Neural cell (in vitro differentiated cells): ENCODE results near the gene CCL1.

ENCODE experiments used
- CTCF ChIP-seq: fragments of 450-650 bp; IDR thresholded peaks from 2 replicates; pipeline ENCODE4 v1.5.1; 2014; ENCODE audit warnings: antibody characterized with exemption, mild to moderate bottlenecking, moderate library complexity; ENCODE audit not compliant: poor library complexity, severe bottlenecking
- EP300 ChIP-seq: fragments of 450-650 bp; conservative IDR thresholded peaks from 2 replicates; pipeline ENCODE4 v1.6.1; 2014; ENCODE audit warnings: antibody characterized with exemption, mild to moderate bottlenecking, moderate library complexity; ENCODE audit not compliant: poor library complexity, severe bottlenecking
- EZH2 ChIP-seq: fragments of 200-600, 300-800 bp; shearing (Covaris generic), sonication (generic); IDR thresholded peaks from 2 replicates; pipeline ENCODE4 v1.6.1; 2014; ENCODE audit warnings: antibody characterized with exemption, low read length, borderline replicate concordance, mild to moderate bottlenecking; ENCODE audit not compliant: insufficient read depth, poor library complexity, severe bottlenecking
- RAD21 ChIP-seq: fragments of 450-650 bp; conservative IDR thresholded peaks from 2 replicates; pipeline ENCODE4 v1.6.1; 2014; ENCODE audit warnings: antibody characterized with exemption, mild to moderate bottlenecking, moderate library complexity
- TAF1 ChIP-seq: IDR thresholded peaks from 2 replicates; pipeline ENCODE4 v1.6.1; 2012; ENCODE audit warnings: low read depth

DNA sequence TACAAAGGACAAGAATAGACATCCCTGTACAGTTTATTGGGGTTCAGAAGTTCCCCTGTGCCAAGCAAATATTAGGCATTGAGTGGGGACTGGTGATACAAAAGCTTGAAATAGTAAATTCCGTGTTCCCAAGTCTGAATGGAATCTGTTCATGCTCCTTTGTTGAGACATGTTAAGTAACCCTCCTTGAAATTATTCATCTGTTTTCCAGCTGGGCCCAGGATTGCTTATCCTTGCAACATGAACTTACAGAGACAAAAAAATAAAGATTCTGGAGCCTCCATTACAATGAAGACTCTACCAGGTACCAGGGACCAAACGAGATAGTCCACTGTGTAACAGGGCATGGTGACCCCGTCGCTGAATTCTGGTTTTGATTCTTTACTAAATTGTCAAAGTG lies 49.9 kb downstream of the CCL1 start:
- TF ChIP-seq EZH2, result no peak
- TF ChIP-seq CTCF, result no peak
- no peak for TF ChIP-seq TAF1
- TF ChIP-seq RAD21, result no peak
- no peak for TF ChIP-seq EP300
